NK-92 (cell line): ENCODE measurements around the gene SREBF1.

Source experiments
- DNase-seq: peaks from one replicate; lab custom pipeline; 2025; ENCODE audit not compliant: unreplicated experiment; lab: John Stamatoyannopoulos, UW

SREBF1 gene

GRCh38 chr17:17797119-17797809, 39.5 kb downstream of the SREBF1 start:
- no peak for DNase-seq

- DNase-seq, result no peak
These were observed 40.1 kb downstream of the SREBF1 start for GRCh38 chr17:17796787-17797061.

GRCh38 chr17:17795946-17796786, 40.6 kb downstream of the SREBF1 start:
- no peak for DNase-seq

GRCh38 chr17:17795296-17795695, 41.5 kb downstream of the SREBF1 start:
- no peak for DNase-seq

- DNase-seq, result no peak
These were observed 42.4 kb downstream of the SREBF1 start for GRCh38 chr17:17794382-17794781.

GRCh38 chr17:17793378-17794214, 43.2 kb downstream of the SREBF1 start:
- DNase-seq, result no peak

- no peak for DNase-seq
These were observed 44.0 kb downstream of the SREBF1 start for GRCh38 chr17:17792551-17793377.

GRCh38 chr17:17792037-17792550, 44.7 kb downstream of the SREBF1 start:
- no peak for DNase-seq

- DNase-seq, result no peak
These were observed 45.9 kb downstream of the SREBF1 start for GRCh38 chr17:17790637-17791464.

GRCh38 chr17:17789828-17790636, 46.8 kb downstream of the SREBF1 start:
- DNase-seq, result no peak

- DNase-seq, result no peak
These were observed 47.4 kb downstream of the SREBF1 start for GRCh38 chr17:17789410-17789809.

- no peak for DNase-seq
These were observed 47.8 kb downstream of the SREBF1 start for GRCh38 chr17:17788967-17789366.

GRCh38 chr17:17787568-17787967, 49.2 kb downstream of the SREBF1 start:
- DNase-seq, result no peak

- DNase-seq, result no peak
These were observed 49.8 kb downstream of the SREBF1 start for GRCh38 chr17:17786998-17787397.

- DNase-seq, result no peak
These were observed 51.4 kb downstream of the SREBF1 start for GRCh38 chr17:17785407-17785806.

GRCh38 chr17:17784657-17785267, 52.0 kb downstream of the SREBF1 start:
- DNase-seq, result no peak

- DNase-seq, result no peak
These were observed 52.7 kb downstream of the SREBF1 start for GRCh38 chr17:17783825-17784656.
